WTC11 (cell line): Measurements from ENCODE around the gene FAM171A1.

Experiments
- CTCF ChIP-seq: fragments of 200-600 bp; IDR thresholded peaks from 2 replicates; pipeline ENCODE4 v1.8.0; 2022; ENCODE audit warnings: antibody characterized with exemption
- NFE2L1 ChIP-seq: sonication (generic); formaldehyde crosslinking; IDR thresholded peaks from 2 replicates; pipeline ENCODE4 v1.8.1; 2023; ENCODE audit warnings: missing genetic modification reagents
- STAT6 ChIP-seq: sonication (generic); formaldehyde crosslinking; conservative IDR thresholded peaks from 2 replicates; pipeline ENCODE4 v1.8.1; 2023; ENCODE audit warnings: mild to moderate bottlenecking, low read depth, missing genetic modification reagents, moderate library complexity
- USF1 ChIP-seq: sonication (generic); formaldehyde crosslinking; IDR thresholded peaks from 2 replicates; pipeline ENCODE4 v1.8.0; 2022; ENCODE audit warnings: mild to moderate bottlenecking, missing genetic modification reagents
- ZBTB43 ChIP-seq: sonication (generic); formaldehyde crosslinking; IDR thresholded peaks from 2 replicates; pipeline ENCODE4 v1.8.1; 2023; ENCODE audit warnings: mild to moderate bottlenecking, missing genetic modification reagents
- ZNF121 ChIP-seq: sonication (generic); formaldehyde crosslinking; IDR thresholded peaks from 2 replicates; pipeline ENCODE4 v1.8.0; 2023; ENCODE audit warnings: missing genetic modification reagents
- TF ChIP-seq, protein P1 (sequence below): sonication (generic); formaldehyde crosslinking; IDR thresholded peaks from 2 replicates; pipeline ENCODE4 v1.8.0; 2022; ENCODE audit warnings: missing genetic modification reagents

DNA sequence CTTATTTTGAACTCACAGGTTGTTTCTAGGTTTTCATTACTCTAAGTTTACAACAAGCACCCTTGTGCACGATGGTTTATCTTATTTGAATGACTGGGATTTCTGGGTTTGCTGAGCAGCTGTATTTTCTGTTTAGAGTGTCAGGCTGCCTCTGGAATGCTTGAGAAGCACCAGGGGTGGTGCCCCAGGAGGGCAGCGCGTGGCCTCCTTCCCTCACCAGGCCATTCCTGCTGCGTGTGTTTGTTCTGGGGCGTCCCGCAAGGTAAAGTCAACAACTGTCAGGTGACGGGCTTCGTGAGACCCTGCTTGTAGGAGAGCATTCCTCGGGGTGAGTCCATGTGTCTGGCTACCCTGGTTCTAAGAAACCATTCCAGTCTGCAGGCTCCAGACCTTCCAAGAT, 54.9 kb downstream of the FAM171A1 start:
- TF ChIP-seq CTCF (no peak), ZNF121 (CRISPR knock-in tag) (no peak), ZBTB43 (CRISPR knock-in tag) (no peak), NFE2L1 (CRISPR knock-in tag) (no peak), USF1 (CRISPR knock-in tag) (no peak), STAT6 (CRISPR knock-in tag) (no peak)
- TF ChIP-seq, protein P1, sequence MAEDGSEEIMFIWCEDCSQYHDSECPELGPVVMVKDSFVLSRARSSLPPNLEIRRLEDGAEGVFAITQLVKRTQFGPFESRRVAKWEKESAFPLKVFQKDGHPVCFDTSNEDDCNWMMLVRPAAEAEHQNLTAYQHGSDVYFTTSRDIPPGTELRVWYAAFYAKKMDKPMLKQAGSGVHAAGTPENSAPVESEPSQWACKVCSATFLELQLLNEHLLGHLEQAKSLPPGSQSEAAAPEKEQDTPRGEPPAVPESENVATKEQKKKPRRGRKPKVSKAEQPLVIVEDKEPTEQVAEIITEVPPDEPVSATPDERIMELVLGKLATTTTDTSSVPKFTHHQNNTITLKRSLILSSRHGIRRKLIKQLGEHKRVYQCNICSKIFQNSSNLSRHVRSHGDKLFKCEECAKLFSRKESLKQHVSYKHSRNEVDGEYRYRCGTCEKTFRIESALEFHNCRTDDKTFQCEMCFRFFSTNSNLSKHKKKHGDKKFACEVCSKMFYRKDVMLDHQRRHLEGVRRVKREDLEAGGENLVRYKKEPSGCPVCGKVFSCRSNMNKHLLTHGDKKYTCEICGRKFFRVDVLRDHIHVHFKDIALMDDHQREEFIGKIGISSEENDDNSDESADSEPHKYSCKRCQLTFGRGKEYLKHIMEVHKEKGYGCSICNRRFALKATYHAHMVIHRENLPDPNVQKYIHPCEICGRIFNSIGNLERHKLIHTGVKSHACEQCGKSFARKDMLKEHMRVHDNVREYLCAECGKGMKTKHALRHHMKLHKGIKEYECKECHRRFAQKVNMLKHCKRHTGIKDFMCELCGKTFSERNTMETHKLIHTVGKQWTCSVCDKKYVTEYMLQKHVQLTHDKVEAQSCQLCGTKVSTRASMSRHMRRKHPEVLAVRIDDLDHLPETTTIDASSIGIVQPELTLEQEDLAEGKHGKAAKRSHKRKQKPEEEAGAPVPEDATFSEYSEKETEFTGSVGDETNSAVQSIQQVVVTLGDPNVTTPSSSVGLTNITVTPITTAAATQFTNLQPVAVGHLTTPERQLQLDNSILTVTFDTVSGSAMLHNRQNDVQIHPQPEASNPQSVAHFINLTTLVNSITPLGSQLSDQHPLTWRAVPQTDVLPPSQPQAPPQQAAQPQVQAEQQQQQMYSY (CRISPR knock-in tag), result no peak
